Measurements from ENCODE around the gene MARCHF5.
"Not testable (repeated sequence)": the region's sequence is repeated elsewhere in the genome, so short reads cannot be mapped to it uniquely, and the experiment has no call there.

The MARCHF5 gene

GRCh38 chr10:92393173-92393572 lies 102.2 kb downstream of the MARCHF5 start:
- DNase-seq: not testable (repeated sequence)

- no peak for DNase-seq
Observed at GRCh38 chr10:92395271-92395670, 104.3 kb downstream of the MARCHF5 start.

GRCh38 chr10:92402234-92402633 lies 111.3 kb downstream of the MARCHF5 start:
- not testable (repeated sequence) for DNase-seq
